Measurements from ENCODE around the gene DNAL1. TPM values are rescaled to one million over a fixed set of nuclear protein-coding genes. Genes with fewer than 3 reads are reported as not detected.

The DNAL1 gene
- total RNA-seq, 4 donors from 2014 or later, result 7.5 to 21.0 (median 9.8) TPM

DNA sequence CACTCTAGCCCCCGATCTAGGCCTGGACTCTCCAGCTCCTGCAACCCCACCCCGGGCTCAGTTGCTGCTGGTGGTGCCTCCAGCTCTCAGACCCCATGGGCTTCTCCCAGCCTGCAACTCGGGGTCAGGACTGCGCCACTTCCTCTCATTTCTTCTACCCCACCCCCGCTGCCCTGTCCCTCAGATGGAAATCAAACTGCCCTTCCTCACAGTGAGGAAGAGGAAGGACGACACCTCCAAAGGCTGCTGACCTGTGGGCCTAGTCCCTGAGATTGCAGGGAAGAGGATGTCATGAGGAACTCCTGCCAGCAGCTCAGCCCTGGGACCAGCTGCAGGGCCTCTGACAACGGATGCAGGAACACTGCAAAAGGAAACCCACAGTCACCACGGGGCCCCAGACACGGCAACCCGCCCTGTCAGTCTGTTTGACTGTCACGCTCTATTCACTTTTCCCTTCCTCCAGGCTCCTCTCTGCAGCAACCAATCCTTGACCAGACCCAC is 98.7 kb downstream of the DNAL1 start:
- TF ChIP-seq, protein P1, sequence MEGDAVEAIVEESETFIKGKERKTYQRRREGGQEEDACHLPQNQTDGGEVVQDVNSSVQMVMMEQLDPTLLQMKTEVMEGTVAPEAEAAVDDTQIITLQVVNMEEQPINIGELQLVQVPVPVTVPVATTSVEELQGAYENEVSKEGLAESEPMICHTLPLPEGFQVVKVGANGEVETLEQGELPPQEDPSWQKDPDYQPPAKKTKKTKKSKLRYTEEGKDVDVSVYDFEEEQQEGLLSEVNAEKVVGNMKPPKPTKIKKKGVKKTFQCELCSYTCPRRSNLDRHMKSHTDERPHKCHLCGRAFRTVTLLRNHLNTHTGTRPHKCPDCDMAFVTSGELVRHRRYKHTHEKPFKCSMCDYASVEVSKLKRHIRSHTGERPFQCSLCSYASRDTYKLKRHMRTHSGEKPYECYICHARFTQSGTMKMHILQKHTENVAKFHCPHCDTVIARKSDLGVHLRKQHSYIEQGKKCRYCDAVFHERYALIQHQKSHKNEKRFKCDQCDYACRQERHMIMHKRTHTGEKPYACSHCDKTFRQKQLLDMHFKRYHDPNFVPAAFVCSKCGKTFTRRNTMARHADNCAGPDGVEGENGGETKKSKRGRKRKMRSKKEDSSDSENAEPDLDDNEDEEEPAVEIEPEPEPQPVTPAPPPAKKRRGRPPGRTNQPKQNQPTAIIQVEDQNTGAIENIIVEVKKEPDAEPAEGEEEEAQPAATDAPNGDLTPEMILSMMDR (IDR thresholded peaks at IDR 0.05), result no peak
- TF ChIP-seq EP300 (IDR thresholded peaks at IDR 0.05) (no peak), POLR2A (IDR thresholded peaks at IDR 0.05) (no peak)
- no peak for DNase-seq (ENCODE audit: low spot score in 2 of 2)
- peaks cover 0 to 15% (median 7%) of the 10 kb centered on the region in 3 donors for H3K36me3 ChIP-seq
- H3K27me3 ChIP-seq, result no peaks in the 10 kb centered on the region
- no peaks in the 10 kb centered on the region for H3K9me3 ChIP-seq
- H3K4me1 ChIP-seq, result peaks cover 7 to 100% (median 95%) of the 10 kb centered on the region in 4 donors
- WGBS, 2 donors, result 22 to 24% methylated on average over 11 of the region's 11 CpGs
- peak overlapping the region; percentile 45 to 99 (median 84) for H3K27ac ChIP-seq
- no peak overlapping the region for H3K4me3 ChIP-seq

DNA sequence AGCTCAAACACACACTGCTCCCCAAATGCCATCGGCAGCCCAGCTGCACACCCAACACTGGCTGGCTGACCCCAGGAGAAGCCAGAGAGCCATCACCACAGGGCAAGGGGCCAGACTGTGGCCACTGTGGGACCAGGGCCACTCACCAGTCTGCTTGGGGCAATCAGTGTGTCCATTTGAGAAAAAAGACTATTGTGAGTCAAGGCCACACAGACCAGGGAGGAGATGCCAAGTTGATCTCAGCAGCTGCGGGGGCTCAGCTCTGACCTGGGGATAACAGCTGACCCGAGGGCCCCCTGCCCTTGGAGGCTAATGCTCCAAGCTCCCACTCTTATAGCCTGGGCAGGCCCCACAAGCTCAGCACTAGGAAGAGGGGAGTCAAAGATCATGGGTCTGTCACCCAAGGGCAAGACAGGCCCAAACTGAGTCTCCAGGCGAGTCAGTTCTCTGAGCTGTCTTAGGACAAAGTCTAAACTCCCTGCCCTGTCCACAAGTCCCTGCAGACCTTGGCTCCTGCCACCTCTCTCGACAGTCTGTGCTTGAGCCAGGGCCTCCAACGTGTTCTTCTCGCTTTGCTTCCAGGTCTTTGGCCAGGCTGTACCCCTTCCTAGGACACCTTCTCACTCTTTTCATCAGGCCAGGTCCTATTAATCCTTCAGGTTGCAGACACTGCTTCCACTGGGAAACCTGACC is 99.5 kb downstream of the DNAL1 start:
- WGBS, 2 donors, result 28 to 37% methylated on average over 7 of the region's 7 CpGs

DNA sequence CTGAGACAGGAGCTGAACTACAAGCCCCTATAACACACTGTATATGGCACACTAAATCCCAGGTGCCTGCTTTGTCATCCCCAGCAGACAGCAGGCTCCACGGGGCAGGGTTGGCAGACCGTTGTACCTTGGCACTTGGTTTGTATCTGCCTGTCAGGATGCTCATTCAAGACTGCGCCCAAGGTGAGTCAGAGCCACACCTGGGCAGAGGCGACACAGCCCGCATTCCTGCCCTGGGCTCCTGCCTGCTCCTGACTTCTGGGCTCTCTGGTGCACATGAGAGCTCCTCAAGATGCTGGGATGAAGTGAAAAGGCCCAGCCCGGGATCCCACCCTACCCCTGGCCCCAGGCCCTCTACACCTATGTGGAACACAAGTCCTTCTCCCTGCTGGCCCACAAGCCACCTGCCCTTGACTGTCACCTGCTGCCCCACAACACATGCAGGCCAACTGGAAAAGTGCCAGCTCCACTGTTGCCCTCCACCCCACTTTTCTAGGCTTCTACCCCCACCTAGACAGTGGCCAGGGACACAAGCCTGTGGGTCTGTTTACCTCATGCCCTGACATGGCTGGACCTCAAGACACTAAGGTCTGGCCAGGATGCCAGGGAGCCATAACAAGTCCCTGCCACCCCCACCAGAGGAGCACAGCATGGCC is 100.2 kb downstream of the DNAL1 start:
- WGBS, 2 donors, result 89% methylated on average over 3 to 4 of the region's 6 CpGs
- Histone ChIP-seq H3K4me1 (peaks cover 7 to 100% (median 99%) of the 10 kb centered on the region in 4 donors), H3K4me3 (no peak overlapping the region), H3K27me3 (no peaks in the 10 kb centered on the region), H3K36me3 (no peaks in the 10 kb centered on the region), H3K27ac (peak overlapping the region; percentile 0 to 99 (median 84)), H3K9me3 (no peaks in the 10 kb centered on the region)
- TF ChIP-seq EP300 (IDR thresholded peaks at IDR 0.05), result no peak
- TF ChIP-seq, protein P1 (IDR thresholded peaks at IDR 0.05), result no peak
- no peak for TF ChIP-seq POLR2A (IDR thresholded peaks at IDR 0.05)
- DNase-seq (ENCODE audit: low spot score in 2 of 2), result no peak

More for the DNA sequence above, 99.5 kb downstream of the DNAL1 start:
- Histone ChIP-seq H3K27me3 (no peaks in the 10 kb centered on the region), H3K4me1 (peaks cover 7 to 100% (median 98%) of the 10 kb centered on the region in 4 donors), H3K9me3 (no peaks in the 10 kb centered on the region), H3K4me3 (no peak overlapping the region), H3K36me3 (peaks cover 0 to 6% (median 0%) of the 10 kb centered on the region in 3 donors), H3K27ac (peak overlapping the region in 3 of 4 donors; percentile 80 to 99 (median 87))
- no peak for TF ChIP-seq POLR2A (IDR thresholded peaks at IDR 0.05)
- no peak for DNase-seq (ENCODE audit: low spot score in 2 of 2)

DNA sequence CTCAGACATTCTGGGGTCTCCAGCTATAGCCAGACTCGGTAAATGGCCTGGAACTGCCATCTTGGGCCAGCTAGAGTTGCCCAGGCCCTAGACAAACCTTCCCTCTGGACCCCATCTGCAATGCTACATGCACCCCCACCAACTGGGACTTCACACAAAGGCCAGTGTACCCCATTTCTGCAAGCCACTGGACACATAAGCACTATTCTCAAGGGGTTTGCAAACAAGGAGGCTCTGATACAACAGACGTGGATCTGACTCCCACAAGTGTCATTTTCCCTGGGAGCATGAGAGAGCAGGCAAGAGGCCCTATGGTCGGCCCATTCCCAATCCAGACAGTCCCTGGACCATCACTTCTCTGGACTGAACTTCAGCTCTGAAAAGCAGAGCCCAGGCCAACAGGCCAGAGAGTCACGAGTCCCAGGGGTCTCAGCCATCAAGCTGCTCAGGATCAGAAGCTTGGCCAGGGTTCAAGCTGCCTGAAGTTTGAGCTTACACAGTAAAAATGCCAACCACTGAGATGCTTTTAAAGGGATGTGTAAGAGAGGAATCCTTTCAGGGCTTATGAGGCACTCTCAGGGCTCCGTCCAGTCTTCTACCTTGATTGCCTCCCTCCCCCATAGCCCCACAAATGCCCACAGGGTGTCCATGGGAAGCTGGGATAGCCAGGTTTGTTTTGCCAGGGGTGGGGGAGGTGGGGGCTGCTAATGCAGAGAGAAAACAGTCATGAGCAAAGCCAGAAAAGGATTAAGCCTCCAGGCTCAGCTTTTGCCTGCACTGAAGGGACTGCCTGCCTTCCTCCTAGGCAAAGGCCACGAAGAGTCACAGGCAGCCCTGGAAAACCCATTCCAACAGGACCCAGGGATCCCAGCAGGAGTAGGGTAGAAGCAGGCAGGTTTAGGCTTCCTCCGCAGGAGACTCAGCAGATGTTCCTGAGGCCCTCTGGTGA is 101.1 kb downstream of the DNAL1 start:
- H3K36me3 ChIP-seq, result no peaks in the 10 kb centered on the region
- H3K4me3 ChIP-seq, result no peak overlapping the region
- WGBS, 2 donors, result 49 to 59% methylated on average over 6 to 7 of the region's 7 CpGs
- H3K4me1 ChIP-seq, result peaks cover 0 to 100% (median 99%) of the 10 kb centered on the region in 4 donors
- TF ChIP-seq POLR2A (IDR thresholded peaks at IDR 0.05) (no peak), EP300 (IDR thresholded peaks at IDR 0.05) (no peak)
- TF ChIP-seq, protein P1 (IDR thresholded peaks at IDR 0.05), result no peak
- no peaks in the 10 kb centered on the region for H3K9me3 ChIP-seq
- no peak for DNase-seq (ENCODE audit: low spot score in 2 of 2)
- H3K27ac ChIP-seq, result peak overlapping the region; percentile 0 to 99 (median 84)
- H3K27me3 ChIP-seq, result no peaks in the 10 kb centered on the region
